IMR-90 (cell line): ENCODE results near the gene SEMA5A. TPM values are rescaled to one million over a fixed set of nuclear protein-coding genes. Genes with fewer than 3 reads are reported as not detected.

Experiments
- ATAC-seq: fragments of 200-7000 bp; cut with Tn5 transposase; 2 replicates; pipeline ENCODE4 v1.9.1; 2020; ENCODE audit warnings: low read depth, mild to moderate bottlenecking, moderate library complexity
- BruUV-seq: library from RNA; stranded (reverse); fragments of 400-500 nt; replicated peaks from 2 replicates; lab custom pipeline; 2021; lab: Mats Ljungman, UMichigan
- CTCF ChIA-PET: fragments of 300-600 bp; formaldehyde crosslinking; extraction: SDS; loops from one replicate; lab custom pipeline; 2021; ENCODE audit warnings: antibody characterized with exemption; lab: Yijun Ruan, JAX
- POLR2A ChIA-PET: fragments of 300-600 bp; sonication (Branson Sonifier 250); formaldehyde crosslinking; loops from one replicate; lab custom pipeline; 2022; ENCODE audit warnings: antibody characterized with exemption; ENCODE audit not compliant: unreplicated experiment; lab: Charles Lee
- DNase-seq: peaks from one replicate; pipeline ENCODE4 v3.0.0; 2013
- H2AFZ ChIP-seq: replicated peaks from 2 replicates; pipeline ENCODE3; 2013; ENCODE audit warnings: low read length, mild to moderate bottlenecking; ENCODE audit not compliant: poor library complexity
- H2AK5ac ChIP-seq: 2 replicates; pipeline ENCODE4 v1.6.1; 2013; ENCODE audit warnings: low read depth, low read length, inconsistent platforms
- H2AK9ac ChIP-seq: replicated peaks from 2 replicates; pipeline ENCODE3; 2013; ENCODE audit warnings: mild to moderate bottlenecking, low read depth, low read length, moderate library complexity; ENCODE audit not compliant: poor library complexity
- H2BK120ac ChIP-seq: 2 replicates; pipeline ENCODE4 v1.6.1; 2013; ENCODE audit warnings: low read depth, low read length, inconsistent platforms
- H2BK15ac ChIP-seq: 3 replicates; pipeline ENCODE4 v1.6.1; 2013; ENCODE audit warnings: low read depth, low read length, inconsistent platforms
- H2BK20ac ChIP-seq: 2 replicates; pipeline ENCODE4 v1.6.1; 2013; ENCODE audit warnings: low read depth, mild to moderate bottlenecking, inconsistent platforms, low read length, moderate library complexity
- H2BK5ac ChIP-seq: 2 replicates; pipeline ENCODE4 v1.6.1; 2013; ENCODE audit warnings: mild to moderate bottlenecking, low read depth, low read length, inconsistent platforms; ENCODE audit not compliant: poor library complexity, severe bottlenecking
- H3K14ac ChIP-seq: replicated peaks from 2 replicates; pipeline ENCODE4 v1.6.1; 2013; ENCODE audit warnings: low read depth, low read length, inconsistent platforms
- H3K18ac ChIP-seq: 2 replicates; pipeline ENCODE4 v1.6.1; 2013; ENCODE audit warnings: low read depth, low read length, control low read depth
- H3K23ac ChIP-seq: 2 replicates; pipeline ENCODE4 v1.6.1; 2013; ENCODE audit warnings: low read depth, low read length, inconsistent platforms
- H3K27ac ChIP-seq: 2 replicates; pipeline ENCODE4 v1.5.1; 2013; ENCODE audit warnings: mild to moderate bottlenecking, control low read depth, low read length; ENCODE audit not compliant: insufficient read depth
- H3K27me3 ChIP-seq: 2 replicates; pipeline ENCODE4 v1.6.1; 2013; ENCODE audit warnings: low read length; ENCODE audit not compliant: control insufficient read depth, insufficient read depth
- H3K36me3 ChIP-seq: 2 replicates; pipeline ENCODE4 v1.6.1; 2013; ENCODE audit warnings: low read length, mixed read lengths; ENCODE audit not compliant: control insufficient read depth, insufficient read depth
- H3K4ac ChIP-seq: 2 replicates; pipeline ENCODE4 v1.6.1; 2013; ENCODE audit warnings: low read depth, low read length, inconsistent platforms
- H3K4me1 ChIP-seq: 2 replicates; pipeline ENCODE4 v1.6.1; 2013; ENCODE audit warnings: low read length, mixed read lengths; ENCODE audit not compliant: control insufficient read depth, insufficient read depth
- H3K4me2 ChIP-seq: 2 replicates; pipeline ENCODE4 v1.6.1; 2013; ENCODE audit warnings: low read depth, mild to moderate bottlenecking, control low read depth, low read length, moderate library complexity
- H3K4me3 ChIP-seq: 2 replicates; pipeline ENCODE4 v1.5.1; 2013; ENCODE audit warnings: low read depth, mild to moderate bottlenecking, control low read depth, low read length, moderate library complexity; ENCODE audit not compliant: insufficient read depth
- H3K56ac ChIP-seq: 2 replicates; pipeline ENCODE4 v1.6.1; 2013; ENCODE audit warnings: low read length, inconsistent platforms; ENCODE audit not compliant: insufficient read depth; ENCODE audit errors: extremely low read depth
- H3K79me1 ChIP-seq, 2 experiments: 2 replicates each; pipeline ENCODE4 v1.6.1; 2013; ENCODE audit warnings: low read length in 2 of 2, inconsistent platforms in 1 of 2, low read depth in 1 of 2
- H3K9ac ChIP-seq: 2 replicates; pipeline ENCODE4 v1.6.1; 2013; ENCODE audit warnings: low read depth, low read length, control low read depth
- H3K9me1 ChIP-seq: 2 replicates; pipeline ENCODE4 v1.6.1; 2013; ENCODE audit warnings: low read length, inconsistent platforms; ENCODE audit not compliant: insufficient read depth
- H3K9me3 ChIP-seq: 2 replicates; pipeline ENCODE4 v1.6.1; 2013; ENCODE audit warnings: low read length; ENCODE audit not compliant: control insufficient read depth, insufficient read depth
- H4K20me1 ChIP-seq: 2 replicates; pipeline ENCODE4 v1.6.1; 2013; ENCODE audit warnings: low read length, inconsistent platforms; ENCODE audit not compliant: insufficient read depth
- H4K5ac ChIP-seq: 2 replicates; pipeline ENCODE4 v1.6.1; 2013; ENCODE audit warnings: mild to moderate bottlenecking, low read depth, low read length, control low read depth
- H4K8ac ChIP-seq, 2 experiments: 2 replicates each; pipeline ENCODE4 v1.6.1; 2013; ENCODE audit warnings: low read depth in 2 of 2, low read length in 2 of 2, control low read depth in 1 of 2, inconsistent platforms in 1 of 2
- H4K91ac ChIP-seq: 2 replicates; pipeline ENCODE4 v1.6.1; 2013; ENCODE audit warnings: low read depth, low read length, inconsistent platforms; ENCODE audit not compliant: insufficient read depth
- POLR2A ChIP-seq: IDR thresholded peaks from 2 replicates; pipeline ENCODE4 v1.6.1; 2012; ENCODE audit warnings: mild to moderate bottlenecking, low read depth, low read length
- WGBS, 2 experiments: methylation state at CpG; one replicate each; pipeline versions ENCODE4 v1.1.5 to v1.1.7; 2013; ENCODE audit warnings: missing lambda C conversion rate in 2 of 2; ENCODE audit not compliant: insufficient read length in 1 of 2; ENCODE audit errors: extremely low coverage in 2 of 2; 5-methylcytosine and 5-hydroxymethylcytosine counted together
- dilution Hi-C: fragments of 300-500 bp; cut with HindIII; formaldehyde crosslinking; loops from one replicate; pipeline ENCODE4 v1.14.3; 2018; ENCODE audit warnings: low sequenced_read_pairs; ENCODE audit not compliant: unreplicated experiment
- in situ Hi-C: fragments of 300-500 bp; cut with MboI; formaldehyde crosslinking; loops from 3 replicates; pipeline ENCODE4 v1.14.3; 2019; ENCODE audit warnings: low sequenced_read_pairs, inconsistent platforms, mixed read lengths
- intact Hi-C: fragments of 100-400 bp; cut with micrococcal nuclease; formaldehyde crosslinking; loops from 2 replicates; pipeline ENCODE4 v1.10.0; 2022
- polyA plus RNA-seq, 3 experiments: library from polyadenylated mRNA; depleted of rRNA; stranded (reverse); fragments of >200 nt; gene quantifications; 2 replicates each; pipeline ENCODE4 v1.2.3, GENCODE V29; 2012; ENCODE audit warnings: low replicate concordance in 1 of 3
- total RNA-seq: library from RNA; depleted of rRNA; stranded (reverse); fragments of >200 nt; gene quantifications from 2 replicates; pipeline ENCODE4 v1.2.3, GENCODE V29; 2012

SEMA5A gene
- total and polyA plus RNA-seq, 2 of the 4 experiments (the other 2 are of a cell fraction): 8.2 to 9.9 TPM

- no peak overlapping the region for H3K4me3 ChIP-seq
- H3K4ac ChIP-seq: no peak overlapping the region
- peaks cover 16 to 76% of the 10 kb centered on the region in 2 experiments for H3K79me1 ChIP-seq
- no peaks in the 10 kb centered on the region for H3K9me3 ChIP-seq
- H4K91ac ChIP-seq: no peak overlapping the region
- in situ Hi-C loops: no loop called here
- no peak overlapping the region for H3K56ac ChIP-seq
- no peak overlapping the region for H2BK15ac ChIP-seq
- no peaks in the 10 kb centered on the region for H3K27me3 ChIP-seq
- BruUV-seq: no TSS peak
- intact Hi-C loops: no loop called here
- dilution Hi-C loops: no loop called here
- ATAC-seq (no peak), DNase-seq (no peak)
- no peaks in the 10 kb centered on the region; the same call in 1 of the 2 replicates for H3K4me1 ChIP-seq
- TF ChIP-seq POLR2A: no peak
- H3K14ac ChIP-seq: no peak overlapping the region
- no peak overlapping the region for H3K23ac ChIP-seq
- H3K9ac ChIP-seq: no peak overlapping the region
- no peak overlapping the region for H2BK120ac ChIP-seq
- no peak overlapping the region for H2BK20ac ChIP-seq
- H3K18ac ChIP-seq: no peak overlapping the region
- no peak overlapping the region for H2AK9ac ChIP-seq
- no peak overlapping the region for H3K4me2 ChIP-seq
- no peak overlapping the region for H4K5ac ChIP-seq
- H4K8ac ChIP-seq: no peak overlapping the region
- WGBS, 2 experiments: 100% methylated on average over 1 of the region's 5 CpGs; no CpG with 5 or more reads in 1 of the 2 experiments
- no peak overlapping the region for H2AK5ac ChIP-seq
- H3K9me1 ChIP-seq: peaks cover 13% of the 10 kb centered on the region
- no peak overlapping the region for H3K27ac ChIP-seq
- ChIA-PET CTCF (no interaction called here), POLR2A (no interaction called here)
- no peak overlapping the region for H2BK5ac ChIP-seq
- peaks cover 19% of the 10 kb centered on the region; the same call in 1 of the 2 replicates for H4K20me1 ChIP-seq
- no peak overlapping the region for H2AFZ ChIP-seq
- H3K36me3 ChIP-seq: no peaks in the 10 kb centered on the region
Measured at GRCh38 chr5:9516591-9516990, 29.3 kb downstream of the SEMA5A start.
